Neuronal stem cell (in vitro differentiated cells): ENCODE measurements around the gene CEP128.

Source experiments
- DNase-seq: peaks from one replicate; pipeline ENCODE4 v3.0.0-alpha.2; 2013; ENCODE audit warnings: low spot score
- H2AFZ ChIP-seq: one replicate; pipeline ENCODE4 v1.6.1; 2013; ENCODE audit warnings: mild to moderate bottlenecking, low read length, inconsistent platforms
- H2AK5ac ChIP-seq: 2 replicates; pipeline ENCODE4 v1.6.1; 2013; ENCODE audit warnings: low read depth, mild to moderate bottlenecking, inconsistent platforms, low read length, moderate library complexity, mixed read lengths
- H2BK120ac ChIP-seq: 2 replicates; pipeline ENCODE4 v1.6.1; 2013; ENCODE audit warnings: low read depth, mild to moderate bottlenecking, inconsistent platforms, low read length, moderate library complexity, mixed read lengths
- H2BK12ac ChIP-seq: one replicate; pipeline ENCODE4 v1.6.1; 2013; ENCODE audit warnings: low read length, inconsistent platforms
- H2BK15ac ChIP-seq: 2 replicates; pipeline ENCODE4 v1.6.1; 2013; ENCODE audit warnings: mild to moderate bottlenecking, low read length, inconsistent platforms, mixed read lengths
- H2BK5ac ChIP-seq: one replicate; pipeline ENCODE4 v1.6.1; 2013; ENCODE audit warnings: inconsistent platforms, mild to moderate bottlenecking, low read length, moderate library complexity
- H3K14ac ChIP-seq: one replicate; pipeline ENCODE4 v1.6.1; 2013; ENCODE audit warnings: low read length, inconsistent platforms
- H3K18ac ChIP-seq: 2 replicates; pipeline ENCODE4 v1.6.1; 2013; ENCODE audit warnings: low read length, inconsistent platforms
- H3K23ac ChIP-seq: 2 replicates; pipeline ENCODE4 v1.6.1; 2013; ENCODE audit warnings: low read depth, mild to moderate bottlenecking, mixed read lengths, low read length, inconsistent platforms; ENCODE audit not compliant: poor library complexity
- H3K27ac ChIP-seq: replicated peaks from 3 replicates; pipeline ENCODE4 v1.5.1; 2013; ENCODE audit warnings: low read length, inconsistent platforms
- H3K27me3 ChIP-seq, 3 experiments: 2 replicates each; pipeline ENCODE4 v1.6.1; 2013; ENCODE audit warnings: low read length in 3 of 3, mild to moderate bottlenecking in 2 of 3, inconsistent platforms in 1 of 3, low read depth in 1 of 3, mixed read lengths in 1 of 3, moderate library complexity in 1 of 3; ENCODE audit not compliant: control insufficient read depth in 3 of 3, insufficient read depth in 3 of 3
- H3K36me3 ChIP-seq, 2 donors: replicated peaks in 1 of 2; 2 replicates each; pipeline ENCODE4 v1.6.1; 2013; ENCODE audit warnings: low read length in 2 of 2; ENCODE audit not compliant: control insufficient read depth in 2 of 2, insufficient read depth in 2 of 2
- H3K4ac ChIP-seq: 2 replicates; pipeline ENCODE4 v1.6.1; 2013; ENCODE audit warnings: inconsistent platforms, mild to moderate bottlenecking, low read length, moderate library complexity
- H3K4me1 ChIP-seq, 2 donors: 1 replicate in 1 of 2; 2 replicates in 1 of 2; pipeline ENCODE4 v1.6.1; 2013; ENCODE audit warnings: low read length in 2 of 2, low read depth in 1 of 2; ENCODE audit not compliant: control insufficient read depth in 2 of 2, insufficient read depth in 1 of 2
- H3K4me2 ChIP-seq: one replicate; pipeline ENCODE4 v1.6.1; 2013; ENCODE audit warnings: mild to moderate bottlenecking, low read length, inconsistent platforms; ENCODE audit not compliant: insufficient read depth, poor library complexity, severe bottlenecking
- H3K4me3 ChIP-seq, 2 donors: 2 replicates each; pipeline ENCODE4 v1.5.1; 2013; ENCODE audit warnings: low read length in 2 of 2, mild to moderate bottlenecking in 2 of 2, inconsistent platforms in 1 of 2, moderate library complexity in 1 of 2
- H3K79me1 ChIP-seq: one replicate; pipeline ENCODE4 v1.6.1; 2013; ENCODE audit warnings: low read depth, mild to moderate bottlenecking, inconsistent platforms, low read length, moderate library complexity
- H3K9ac ChIP-seq: one replicate; pipeline ENCODE4 v1.6.1; 2013; ENCODE audit warnings: mild to moderate bottlenecking, low read depth, low read length, inconsistent platforms; ENCODE audit not compliant: poor library complexity
- H3K9me3 ChIP-seq, 2 donors: replicated peaks in 1 of 2; 2 replicates each; pipeline versions ENCODE3 to v1.6.1; 2013; ENCODE audit warnings: low read length in 2 of 2, mild to moderate bottlenecking in 2 of 2, inconsistent platforms in 1 of 2, low read depth in 1 of 2, mixed read lengths in 1 of 2, moderate library complexity in 1 of 2; ENCODE audit not compliant: control insufficient read depth in 2 of 2, insufficient read depth in 1 of 2
- H4K8ac ChIP-seq: one replicate; pipeline ENCODE4 v1.6.1; 2013; ENCODE audit warnings: low read depth, mild to moderate bottlenecking, inconsistent platforms, low read length, moderate library complexity
- H4K91ac ChIP-seq: one replicate; pipeline ENCODE4 v1.6.1; 2013; ENCODE audit warnings: low read length, low read depth, mild to moderate bottlenecking, inconsistent platforms; ENCODE audit not compliant: poor library complexity
- WGBS, 2 donors: extraction: QIAGEN DNeasy Blood & Tissue Kit; methylation state at CpG; one replicate each; pipeline ENCODE4 v1.1.7; 2013; ENCODE audit warnings: missing lambda C conversion rate in 2 of 2, mixed read lengths in 1 of 2; ENCODE audit not compliant: insufficient read length in 2 of 2, insufficient replicate concordance in 1 of 2; ENCODE audit errors: extremely low coverage in 2 of 2; 5-methylcytosine and 5-hydroxymethylcytosine counted together

The CEP128 gene

GRCh38 chr14:80602946-80603345 is 338.6 kb downstream of the CEP128 start:
- H3K4me1 ChIP-seq, result peaks cover 0 to 3% of the 10 kb centered on the region in 2 donors
- H3K27me3 ChIP-seq, result no peaks in the 10 kb centered on the region
- H3K36me3 ChIP-seq, result no peaks in the 10 kb centered on the region
- no peak overlapping the region for H3K14ac ChIP-seq
- no peak overlapping the region for H2BK120ac ChIP-seq
- H3K4me2 ChIP-seq, result no peak overlapping the region
- DNase-seq, result no peak
- no peaks in the 10 kb centered on the region for H3K9me3 ChIP-seq
- no peak overlapping the region for H3K27ac ChIP-seq
- no peaks in the 10 kb centered on the region for H3K79me1 ChIP-seq
- no peak overlapping the region for H2AFZ ChIP-seq
- H2BK5ac ChIP-seq, result no peak overlapping the region
- no peak overlapping the region for H2BK15ac ChIP-seq
- H3K4ac ChIP-seq, result no peak overlapping the region
- H2BK12ac ChIP-seq, result no peak overlapping the region
- H3K18ac ChIP-seq, result no peak overlapping the region
- H3K23ac ChIP-seq, result no peak overlapping the region
- H4K8ac ChIP-seq, result no peak overlapping the region
- no peak overlapping the region for H3K4me3 ChIP-seq
- H3K9ac ChIP-seq, result no peak overlapping the region
- WGBS, 2 donors, result no CpG with 5 or more reads among the region's 1 CpG
- H2AK5ac ChIP-seq, result no peak overlapping the region
- no peak overlapping the region for H4K91ac ChIP-seq

GRCh38 chr14:80587096-80587724 is 354.3 kb downstream of the CEP128 start:
- no peak overlapping the region for H3K4me2 ChIP-seq
- no peak overlapping the region for H3K9ac ChIP-seq
- H3K23ac ChIP-seq, result no peak overlapping the region
- H3K18ac ChIP-seq, result no peak overlapping the region
- no peaks in the 10 kb centered on the region for H3K79me1 ChIP-seq
- no peak overlapping the region for H2BK12ac ChIP-seq
- H2AK5ac ChIP-seq, result no peak overlapping the region
- no peak overlapping the region for H2BK120ac ChIP-seq
- H3K27ac ChIP-seq, result no peak overlapping the region
- no peak overlapping the region for H4K8ac ChIP-seq
- no peak overlapping the region for H2AFZ ChIP-seq
- no peaks in the 10 kb centered on the region for H3K4me1 ChIP-seq
- no peaks in the 10 kb centered on the region for H3K36me3 ChIP-seq
- no peak overlapping the region for H3K4me3 ChIP-seq
- H2BK15ac ChIP-seq, result no peak overlapping the region
- no peak for DNase-seq
- no CpG with 5 or more reads among the region's 3 CpGs for WGBS, 2 donors
- no peak overlapping the region for H3K4ac ChIP-seq
- no peaks in the 10 kb centered on the region for H3K27me3 ChIP-seq
- H3K14ac ChIP-seq, result no peak overlapping the region
- no peak overlapping the region for H2BK5ac ChIP-seq
- no peaks in the 10 kb centered on the region for H3K9me3 ChIP-seq
- no peak overlapping the region for H4K91ac ChIP-seq

DNA sequence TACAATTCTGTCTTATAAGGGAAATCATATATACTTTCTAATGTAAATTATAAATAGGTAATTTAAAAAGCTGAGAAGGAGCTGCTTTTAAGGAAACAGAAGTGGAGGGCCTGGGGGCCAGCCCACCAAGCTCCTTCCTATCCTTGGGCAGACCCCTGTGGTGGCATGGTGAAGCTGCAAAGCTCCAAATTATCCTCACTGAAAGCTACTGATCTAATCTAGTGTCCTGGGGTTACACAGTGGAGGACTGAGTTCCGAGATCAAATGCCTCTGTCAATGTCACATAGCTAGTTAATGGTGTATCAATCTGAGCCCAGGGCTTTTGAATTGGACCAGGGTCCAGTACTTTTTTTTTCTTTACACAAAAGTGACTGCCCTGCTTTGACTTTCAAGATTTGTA is 355.4 kb downstream of the CEP128 start:
- H3K79me1 ChIP-seq, result no peaks in the 10 kb centered on the region
- H3K4me1 ChIP-seq, result no peaks in the 10 kb centered on the region
- no peaks in the 10 kb centered on the region for H3K27me3 ChIP-seq
- H4K8ac ChIP-seq, result no peak overlapping the region
- no peaks in the 10 kb centered on the region for H3K36me3 ChIP-seq
- no peak overlapping the region for H3K27ac ChIP-seq
- H3K4ac ChIP-seq, result no peak overlapping the region
- H2BK15ac ChIP-seq, result no peak overlapping the region
- H3K4me2 ChIP-seq, result no peak overlapping the region
- no CpG with 5 or more reads among the region's 1 CpG for WGBS, 2 donors
- H2AK5ac ChIP-seq, result no peak overlapping the region
- no peak overlapping the region for H3K14ac ChIP-seq
- no peak overlapping the region for H3K4me3 ChIP-seq
- H2AFZ ChIP-seq, result no peak overlapping the region
- no peaks in the 10 kb centered on the region for H3K9me3 ChIP-seq
- no peak overlapping the region for H2BK12ac ChIP-seq
- DNase-seq, result no peak
- no peak overlapping the region for H4K91ac ChIP-seq
- H2BK5ac ChIP-seq, result no peak overlapping the region
- no peak overlapping the region for H3K9ac ChIP-seq
- no peak overlapping the region for H3K23ac ChIP-seq
- H2BK120ac ChIP-seq, result no peak overlapping the region
- H3K18ac ChIP-seq, result no peak overlapping the region

- H2BK15ac ChIP-seq, result no peak overlapping the region
- H3K79me1 ChIP-seq, result no peaks in the 10 kb centered on the region
- no CpG with 5 or more reads among the region's 1 CpG for WGBS, 2 donors
These were observed 356.1 kb downstream of the CEP128 start for GRCh38 chr14:80585506-80585835.

More at GRCh38 chr14:80585506-80585835, 356.1 kb downstream of the CEP128 start:
- DNase-seq, result no peak
- Histone ChIP-seq H2BK5ac (no peak overlapping the region), H3K4ac (no peak overlapping the region), H3K27me3 (no peaks in the 10 kb centered on the region), H2BK12ac (no peak overlapping the region), H3K23ac (no peak overlapping the region), H3K4me3 (no peak overlapping the region), H2AK5ac (no peak overlapping the region), H3K9me3 (no peaks in the 10 kb centered on the region), H3K9ac (no peak overlapping the region), H3K18ac (no peak overlapping the region), H3K4me1 (no peaks in the 10 kb centered on the region), H3K36me3 (no peaks in the 10 kb centered on the region), H4K8ac (no peak overlapping the region), H3K27ac (no peak overlapping the region), H4K91ac (no peak overlapping the region), H2BK120ac (no peak overlapping the region), H2AFZ (no peak overlapping the region), H3K14ac (no peak overlapping the region), H3K4me2 (no peak overlapping the region)
